IPS-NIHi11 (cell line): ENCODE results near the gene ANKRD6.
A peak's percentile ranks its signal among the peaks of the same experiment; 100 is the strongest.
"Not testable (repeated sequence)": the region's sequence is repeated elsewhere in the genome, so short reads cannot be mapped to it uniquely, and the experiment has no call there.

Source experiments
- DNase-seq: peaks from one replicate; pipeline ENCODE4 v3.0.0; 2012; ENCODE audit warnings: mixed read lengths, low spot score

The ANKRD6 gene

GRCh38 chr6:89432875-89433251 is at the start of gene ANKRD6:
Gene ANKRD6, plus strand, starts transcription at chr6:89433152. Its CDS starts 133,825 bp downstream, at chr6:89566977.
- DNase-seq: peak; percentile 97

GRCh38 chr6:89385156-89385667 is 47.7 kb upstream of the ANKRD6 start:
- DNase-seq: no peak

- no peak for DNase-seq
Observed at GRCh38 chr6:89385846-89386245, 47.1 kb upstream of the ANKRD6 start.

GRCh38 chr6:89386917-89387491 is 45.9 kb upstream of the ANKRD6 start:
- no peak for DNase-seq

GRCh38 chr6:89387516-89388201 is 45.3 kb upstream of the ANKRD6 start:
- DNase-seq: no peak

- no peak for DNase-seq
Observed at GRCh38 chr6:89388846-89389245, 44.1 kb upstream of the ANKRD6 start.

- no peak for DNase-seq
Observed at GRCh38 chr6:89392823-89393222, 40.1 kb upstream of the ANKRD6 start.

GRCh38 chr6:89393659-89394058 is 39.3 kb upstream of the ANKRD6 start:
- DNase-seq: no peak

- DNase-seq: not testable (repeated sequence)
Observed at GRCh38 chr6:89397884-89398283, 35.1 kb upstream of the ANKRD6 start.

- no peak for DNase-seq
Observed at GRCh38 chr6:89398762-89399525, 34.0 kb upstream of the ANKRD6 start.

- no peak for DNase-seq
Observed at GRCh38 chr6:89400050-89400449, 32.9 kb upstream of the ANKRD6 start.

GRCh38 chr6:89400912-89401399 is 32.0 kb upstream of the ANKRD6 start:
- DNase-seq: no peak

- no peak for DNase-seq
Observed at GRCh38 chr6:89402776-89403175, 30.2 kb upstream of the ANKRD6 start.

GRCh38 chr6:89404512-89404911 is 28.4 kb upstream of the ANKRD6 start:
- no peak for DNase-seq

GRCh38 chr6:89406141-89406540 is 26.8 kb upstream of the ANKRD6 start:
- no peak for DNase-seq

GRCh38 chr6:89409461-89410035 is 23.4 kb upstream of the ANKRD6 start:
- no peak for DNase-seq

GRCh38 chr6:89410231-89410761 is 22.7 kb upstream of the ANKRD6 start:
- DNase-seq: no peak

- no peak for DNase-seq
Observed at GRCh38 chr6:89410788-89411144, 22.2 kb upstream of the ANKRD6 start.

- peak; percentile 75 for DNase-seq
Observed at GRCh38 chr6:89411145-89412070, 21.5 kb upstream of the ANKRD6 start.

GRCh38 chr6:89412071-89413005 is 20.6 kb upstream of the ANKRD6 start, which contains the start of gene RRAGD:
Gene RRAGD, minus strand, starts transcription at chr6:89412273. Its CDS starts 280 bp downstream, at chr6:89411993.
- DNase-seq: peak; percentile 82
